ENCODE measurements around the gene CACNA2D3. TPM values are rescaled to one million over a fixed set of nuclear protein-coding genes. Genes with fewer than 3 reads are reported as not detected.

Gene CACNA2D3
- total RNA-seq, 3 donors from 2014 or later: not detected

- ATAC-seq: no peak
- no peak for DNase-seq
- H3K36me3 Mint-ChIP-seq (ENCODE audit: insufficient read depth): no peaks in the 10 kb centered on the region
- H3K9me3 Mint-ChIP-seq: no peaks in the 10 kb centered on the region
- no peaks in the 10 kb centered on the region for H3K4me1 Mint-ChIP-seq (ENCODE audit: low read depth)
- H3K27me3 Mint-ChIP-seq (ENCODE audit: low read depth): no peaks in the 10 kb centered on the region
- no peak overlapping the region for H3K4me3 Mint-ChIP-seq
Measured at GRCh38 chr3:54780336-54780735, 658.0 kb downstream of the CACNA2D3 start.

GRCh38 chr3:54781728-54782127, 659.4 kb downstream of the CACNA2D3 start:
- Mint-ChIP-seq H3K4me3 (no peak overlapping the region), H3K27me3 (ENCODE audit: low read depth) (no peaks in the 10 kb centered on the region), H3K36me3 (ENCODE audit: insufficient read depth) (no peaks in the 10 kb centered on the region), H3K9me3 (no peaks in the 10 kb centered on the region), H3K4me1 (ENCODE audit: low read depth) (no peaks in the 10 kb centered on the region)
- DNase-seq (no peak), ATAC-seq (no peak)

- no peaks in the 10 kb centered on the region for H3K9me3 Mint-ChIP-seq
- H3K27me3 Mint-ChIP-seq (ENCODE audit: low read depth): no peaks in the 10 kb centered on the region
- no peak for DNase-seq
- H3K4me3 Mint-ChIP-seq: no peak overlapping the region
- no peaks in the 10 kb centered on the region for H3K36me3 Mint-ChIP-seq (ENCODE audit: insufficient read depth)
- no peaks in the 10 kb centered on the region for H3K4me1 Mint-ChIP-seq (ENCODE audit: low read depth)
- ATAC-seq: no peak
Measured at GRCh38 chr3:54783611-54784010, 661.3 kb downstream of the CACNA2D3 start.

DNA sequence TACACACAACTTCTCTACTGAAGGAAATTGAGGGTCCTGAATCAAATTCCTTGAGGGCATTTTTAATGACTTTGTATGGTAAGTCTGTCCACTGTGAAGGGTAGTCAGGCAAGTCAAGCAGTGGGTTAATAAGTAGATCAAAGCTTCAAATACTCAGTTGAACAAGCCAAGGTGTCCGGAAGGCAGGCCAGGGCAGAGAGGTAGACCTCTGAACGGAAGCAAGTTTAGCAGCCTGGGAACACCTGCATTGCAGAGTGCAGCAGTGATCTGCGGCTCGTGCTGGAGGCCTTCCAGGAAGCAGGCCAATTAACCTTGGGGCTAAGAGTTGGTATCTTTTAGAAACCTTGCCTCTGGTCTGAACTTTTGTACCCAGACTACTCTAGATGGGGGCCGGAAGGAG, 661.7 kb downstream of the CACNA2D3 start:
- Mint-ChIP-seq H3K27me3 (ENCODE audit: low read depth) (no peaks in the 10 kb centered on the region), H3K9me3 (no peaks in the 10 kb centered on the region), H3K36me3 (ENCODE audit: insufficient read depth) (no peaks in the 10 kb centered on the region), H3K4me3 (no peak overlapping the region), H3K4me1 (ENCODE audit: low read depth) (no peaks in the 10 kb centered on the region)
- DNase-seq (no peak), ATAC-seq (no peak)

GRCh38 chr3:54785976-54786375, 663.6 kb downstream of the CACNA2D3 start:
- no peak for ATAC-seq
- H3K36me3 Mint-ChIP-seq (ENCODE audit: insufficient read depth): no peaks in the 10 kb centered on the region
- no peaks in the 10 kb centered on the region for H3K9me3 Mint-ChIP-seq
- DNase-seq: no peak
- H3K4me3 Mint-ChIP-seq: no peak overlapping the region
- no peaks in the 10 kb centered on the region for H3K4me1 Mint-ChIP-seq (ENCODE audit: low read depth)
- H3K27me3 Mint-ChIP-seq (ENCODE audit: low read depth): no peaks in the 10 kb centered on the region

- H3K27me3 Mint-ChIP-seq (ENCODE audit: low read depth): no peaks in the 10 kb centered on the region
- DNase-seq: no peak
- H3K4me3 Mint-ChIP-seq: no peak overlapping the region
- H3K4me1 Mint-ChIP-seq (ENCODE audit: low read depth): no peaks in the 10 kb centered on the region
- no peaks in the 10 kb centered on the region for H3K9me3 Mint-ChIP-seq
- no peaks in the 10 kb centered on the region for H3K36me3 Mint-ChIP-seq (ENCODE audit: insufficient read depth)
- no peak for ATAC-seq
Measured at GRCh38 chr3:54790051-54790450, 667.7 kb downstream of the CACNA2D3 start.

DNA sequence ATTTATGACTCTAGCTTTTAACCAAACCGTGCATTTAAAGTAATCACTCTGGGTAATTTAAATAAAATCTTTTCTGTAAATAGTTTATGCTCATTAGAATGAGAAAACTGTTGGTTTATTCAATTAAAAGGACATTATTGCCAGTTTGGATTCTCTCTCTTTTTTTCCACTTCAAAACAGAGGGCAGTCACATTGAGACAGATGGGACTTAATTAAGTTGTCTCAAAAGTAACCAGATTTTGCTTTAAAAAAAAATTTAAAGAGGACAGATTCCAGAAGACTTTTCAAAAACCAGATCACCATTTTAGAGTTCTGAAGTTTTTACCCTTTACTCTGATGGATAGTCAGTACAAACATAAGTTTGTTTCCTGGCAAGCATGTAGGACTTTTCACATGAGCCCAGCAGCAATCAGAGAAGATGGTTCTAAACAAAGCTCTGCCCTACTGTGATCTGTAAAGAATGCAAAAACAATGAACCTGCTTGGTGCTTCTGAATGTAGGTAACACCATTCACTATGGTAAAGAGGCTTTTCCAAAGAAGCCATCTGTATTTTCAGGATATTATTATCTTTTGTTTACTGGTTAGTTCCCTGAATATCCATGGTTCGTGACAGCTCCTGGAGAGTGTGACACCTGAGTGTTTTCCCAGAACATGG, 669.3 kb downstream of the CACNA2D3 start:
- H3K36me3 Mint-ChIP-seq (ENCODE audit: insufficient read depth): no peaks in the 10 kb centered on the region
- H3K4me3 Mint-ChIP-seq: no peak overlapping the region
- H3K4me1 Mint-ChIP-seq (ENCODE audit: low read depth): no peaks in the 10 kb centered on the region
- H3K27me3 Mint-ChIP-seq (ENCODE audit: low read depth): no peaks in the 10 kb centered on the region
- no peak for ATAC-seq
- no peak for DNase-seq
- H3K9me3 Mint-ChIP-seq: no peaks in the 10 kb centered on the region

GRCh38 chr3:54792584-54792983, 670.2 kb downstream of the CACNA2D3 start:
- ATAC-seq (no peak), DNase-seq (no peak)
- Mint-ChIP-seq H3K4me3 (no peak overlapping the region), H3K36me3 (ENCODE audit: insufficient read depth) (no peaks in the 10 kb centered on the region), H3K27me3 (ENCODE audit: low read depth) (no peaks in the 10 kb centered on the region), H3K9me3 (no peaks in the 10 kb centered on the region), H3K4me1 (ENCODE audit: low read depth) (no peaks in the 10 kb centered on the region)

DNA sequence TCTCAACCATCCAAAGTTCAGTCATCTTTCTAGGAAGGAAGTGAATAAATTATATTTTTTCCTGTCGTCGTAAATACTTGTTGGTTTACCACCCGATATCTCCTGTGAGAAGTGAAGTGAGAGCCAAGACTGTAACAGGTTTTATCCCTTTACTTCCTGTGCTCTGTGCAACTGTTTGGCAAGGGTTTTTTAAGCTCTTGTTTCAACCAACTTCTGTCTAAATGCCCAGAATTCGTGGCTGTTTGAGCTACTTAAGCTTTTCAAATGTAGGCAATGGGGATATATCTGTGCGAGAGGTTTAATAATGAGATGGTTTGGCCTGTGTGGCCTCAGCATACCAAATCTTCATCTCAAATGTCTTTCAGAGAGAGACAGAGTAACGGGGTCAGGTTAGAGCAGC, 670.8 kb downstream of the CACNA2D3 start:
- no peaks in the 10 kb centered on the region for H3K27me3 Mint-ChIP-seq (ENCODE audit: low read depth)
- ATAC-seq (no peak), DNase-seq (no peak)
- H3K4me3 Mint-ChIP-seq: no peak overlapping the region
- H3K4me1 Mint-ChIP-seq (ENCODE audit: low read depth): no peaks in the 10 kb centered on the region
- H3K9me3 Mint-ChIP-seq: no peaks in the 10 kb centered on the region
- H3K36me3 Mint-ChIP-seq (ENCODE audit: insufficient read depth): no peaks in the 10 kb centered on the region

- Mint-ChIP-seq H3K4me1 (ENCODE audit: low read depth) (no peaks in the 10 kb centered on the region), H3K4me3 (no peak overlapping the region), H3K9me3 (no peaks in the 10 kb centered on the region), H3K36me3 (ENCODE audit: insufficient read depth) (no peaks in the 10 kb centered on the region), H3K27me3 (ENCODE audit: low read depth) (no peaks in the 10 kb centered on the region)
- no peak for DNase-seq
- ATAC-seq: no peak
Measured at GRCh38 chr3:54797111-54797510, 674.8 kb downstream of the CACNA2D3 start.

DNA sequence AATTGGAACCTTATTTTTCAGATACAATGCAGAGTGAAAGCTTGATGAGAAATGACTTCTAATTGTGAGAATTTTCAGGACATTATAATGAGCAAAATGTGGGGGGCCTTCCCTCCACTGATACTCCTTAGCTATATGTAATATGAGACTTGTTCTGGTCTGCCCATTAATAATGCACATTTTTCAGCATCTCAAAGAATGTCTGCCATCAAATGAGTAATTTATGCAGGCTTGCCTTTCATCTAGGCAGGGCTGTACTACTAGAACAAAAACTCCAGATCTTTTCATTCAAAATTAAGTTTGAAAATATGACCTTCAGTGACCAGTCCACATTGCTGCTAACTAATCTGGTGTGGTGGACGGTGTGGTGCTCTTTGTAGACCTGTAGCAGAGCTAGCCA, 678.1 kb downstream of the CACNA2D3 start:
- no peaks in the 10 kb centered on the region for H3K36me3 Mint-ChIP-seq (ENCODE audit: insufficient read depth)
- DNase-seq (no peak), ATAC-seq (no peak)
- H3K4me1 Mint-ChIP-seq (ENCODE audit: low read depth): no peaks in the 10 kb centered on the region
- H3K4me3 Mint-ChIP-seq: no peak overlapping the region
- no peaks in the 10 kb centered on the region for H3K9me3 Mint-ChIP-seq
- no peaks in the 10 kb centered on the region for H3K27me3 Mint-ChIP-seq (ENCODE audit: low read depth)

- Mint-ChIP-seq H3K36me3 (ENCODE audit: insufficient read depth) (no peaks in the 10 kb centered on the region), H3K4me3 (no peak overlapping the region)
- DNase-seq: no peak
Measured at GRCh38 chr3:54801977-54802376, 679.6 kb downstream of the CACNA2D3 start.

DNA sequence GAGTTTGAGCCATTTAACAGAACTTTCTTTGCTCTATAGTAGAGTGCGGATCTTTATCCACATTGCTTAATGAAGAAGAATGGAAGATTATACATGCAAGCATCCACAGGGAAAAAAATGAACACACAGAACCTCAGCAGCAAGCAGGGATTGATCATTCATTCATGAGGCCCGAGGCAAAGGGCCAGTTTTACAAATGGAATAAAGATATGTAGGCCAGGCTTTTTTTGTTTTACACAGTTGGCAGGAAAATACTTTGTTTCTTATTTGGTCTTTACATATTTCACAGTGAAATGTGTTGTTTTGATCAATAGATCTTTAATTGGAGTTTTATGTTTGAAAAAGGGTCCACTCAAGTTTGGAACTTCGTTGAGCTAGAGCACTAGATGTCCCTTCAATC, 688.0 kb downstream of the CACNA2D3 start:
- H3K4me1 Mint-ChIP-seq (ENCODE audit: low read depth): no peaks in the 10 kb centered on the region
- ATAC-seq: no peak
- no peak for DNase-seq
- peaks cover 3% of the 10 kb centered on the region for H3K9me3 Mint-ChIP-seq
- H3K36me3 Mint-ChIP-seq (ENCODE audit: insufficient read depth): no peaks in the 10 kb centered on the region
- H3K4me3 Mint-ChIP-seq: no peak overlapping the region
- no peaks in the 10 kb centered on the region for H3K27me3 Mint-ChIP-seq (ENCODE audit: low read depth)

More at GRCh38 chr3:54801977-54802376, 679.6 kb downstream of the CACNA2D3 start:
- no peak for ATAC-seq
- Mint-ChIP-seq H3K4me1 (ENCODE audit: low read depth) (no peaks in the 10 kb centered on the region), H3K9me3 (no peaks in the 10 kb centered on the region), H3K27me3 (ENCODE audit: low read depth) (no peaks in the 10 kb centered on the region)

- H3K36me3 Mint-ChIP-seq (ENCODE audit: insufficient read depth): no peaks in the 10 kb centered on the region
- DNase-seq (no peak), ATAC-seq (no peak)
- H3K4me3 Mint-ChIP-seq: no peak overlapping the region
- H3K27me3 Mint-ChIP-seq (ENCODE audit: low read depth): no peaks in the 10 kb centered on the region
- H3K9me3 Mint-ChIP-seq: no peaks in the 10 kb centered on the region
- no peaks in the 10 kb centered on the region for H3K4me1 Mint-ChIP-seq (ENCODE audit: low read depth)
Measured at GRCh38 chr3:54814224-54814623, 691.9 kb downstream of the CACNA2D3 start.

DNA sequence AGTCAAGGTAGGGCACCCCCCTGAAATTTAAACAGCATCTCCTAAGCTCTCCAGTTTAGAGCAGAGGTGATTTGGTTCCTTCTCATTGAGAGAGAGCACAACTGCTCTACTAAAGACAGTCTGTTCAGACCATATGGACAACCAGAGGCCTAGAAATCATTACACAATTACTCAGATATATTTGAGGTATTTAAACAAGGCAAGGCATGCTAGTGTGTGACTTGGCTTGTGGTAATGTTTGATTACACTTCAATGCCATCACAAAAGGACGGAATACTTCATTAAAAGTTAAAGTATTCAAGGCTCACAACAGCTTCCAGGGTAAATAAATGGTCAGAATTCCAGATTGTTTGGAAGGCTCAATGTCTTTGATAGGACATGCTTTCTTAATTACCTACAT, 695.3 kb downstream of the CACNA2D3 start:
- H3K27me3 Mint-ChIP-seq (ENCODE audit: low read depth): no peaks in the 10 kb centered on the region
- ATAC-seq (no peak), DNase-seq (no peak)
- no peaks in the 10 kb centered on the region for H3K4me1 Mint-ChIP-seq (ENCODE audit: low read depth)
- H3K9me3 Mint-ChIP-seq: no peaks in the 10 kb centered on the region
- no peaks in the 10 kb centered on the region for H3K36me3 Mint-ChIP-seq (ENCODE audit: insufficient read depth)
- H3K4me3 Mint-ChIP-seq: no peak overlapping the region

DNA sequence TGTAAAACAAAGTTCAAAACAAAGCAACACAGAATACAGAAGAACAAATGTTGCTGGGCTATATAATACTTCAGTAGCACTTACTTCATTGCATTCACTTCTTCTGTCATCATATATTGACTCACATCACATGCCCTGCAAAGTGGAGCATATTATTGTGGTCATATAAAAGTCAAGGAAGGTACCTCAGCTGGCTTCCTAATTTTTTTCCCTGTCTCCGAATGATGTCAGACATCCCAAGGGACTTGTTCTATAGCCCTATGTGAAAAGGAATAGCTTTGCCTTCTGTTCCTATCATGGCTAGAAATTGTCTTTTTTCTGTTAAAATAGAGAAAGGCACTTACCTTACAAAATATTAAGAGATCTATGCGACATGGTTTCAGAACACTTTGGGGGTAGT, 696.1 kb downstream of the CACNA2D3 start:
- Mint-ChIP-seq H3K9me3 (no peaks in the 10 kb centered on the region), H3K4me3 (no peak overlapping the region), H3K27me3 (ENCODE audit: low read depth) (no peaks in the 10 kb centered on the region), H3K4me1 (ENCODE audit: low read depth) (no peaks in the 10 kb centered on the region), H3K36me3 (ENCODE audit: insufficient read depth) (no peaks in the 10 kb centered on the region)
- ATAC-seq (no peak), DNase-seq (no peak)

All from activated T-cell treated with anti-CD3 and anti-CD28 coated beads, Interleukin-2, amount 50 U/mL, for 4 hours (primary cell).